GM23338 (cell line): Measurements from ENCODE around the gene SRPX2. TPM values are rescaled to one million over a fixed set of nuclear protein-coding genes. Genes with fewer than 3 reads are reported as not detected.

Experiments
- ATAC-seq: fragments of 200-7000 bp; cut with Tn5 transposase; 3 replicates; pipeline ENCODE4 v1.9.1; 2020
- DNase-seq: peaks from one replicate; pipeline ENCODE4 v3.0.0-alpha.2; 2015; ENCODE audit warnings: low spot score
- H2AFZ ChIP-seq: fragments of 200-600 bp; sonication (generic); 2 replicates; pipeline ENCODE4 v1.8.0; 2016; ENCODE audit warnings: antibody characterized with exemption, mild to moderate bottlenecking, moderate library complexity
- H3F3A ChIP-seq: fragments of 200-600 bp; sonication (generic); replicated peaks from 2 replicates; pipeline ENCODE4 v1.8.0; 2017; ENCODE audit warnings: antibody characterized with exemption, mixed run types, low read depth
- H3K27ac ChIP-seq: fragments of 200-600 bp; sonication (generic); 2 replicates; pipeline ENCODE4 v1.6.1; 2016; ENCODE audit warnings: low read depth
- H3K27me3 ChIP-seq: fragments of 200-600 bp; sonication (generic); 2 replicates; pipeline ENCODE4 v1.8.0; 2016; ENCODE audit warnings: mild to moderate bottlenecking, mixed run types, moderate library complexity; ENCODE audit not compliant: insufficient read depth
- H3K36me3 ChIP-seq: fragments of 200-600 bp; sonication (generic); 2 replicates; pipeline ENCODE4 v1.8.0; 2016; ENCODE audit warnings: mild to moderate bottlenecking; ENCODE audit not compliant: insufficient read depth
- H3K4me1 ChIP-seq: fragments of 200-600 bp; sonication (generic); 2 replicates; pipeline ENCODE4 v1.8.0; 2016; ENCODE audit warnings: mild to moderate bottlenecking, moderate library complexity; ENCODE audit not compliant: insufficient read depth
- H3K4me2 ChIP-seq: fragments of 200-600 bp; sonication (generic); 2 replicates; pipeline ENCODE4 v1.7.1; 2017; ENCODE audit warnings: mixed run types
- H3K4me3 ChIP-seq: fragments of 200-600 bp; sonication (generic); 2 replicates; pipeline ENCODE4 v1.6.1; 2016; ENCODE audit warnings: mixed run types
- H3K79me2 ChIP-seq: fragments of 200-600 bp; sonication (generic); replicated peaks from 2 replicates; pipeline ENCODE4 v1.8.0; 2017; ENCODE audit warnings: mild to moderate bottlenecking; ENCODE audit not compliant: insufficient read depth
- H3K9me2 ChIP-seq: fragments of 200-600 bp; sonication (generic); 2 replicates; pipeline ENCODE4 v1.8.0; 2017; ENCODE audit not compliant: insufficient read depth
- H4K20me1 ChIP-seq: fragments of 200-600 bp; sonication (generic); replicated peaks from 2 replicates; pipeline ENCODE4 v1.8.0; 2017; ENCODE audit warnings: mild to moderate bottlenecking; ENCODE audit not compliant: insufficient read depth
- H3K27ac Mint-ChIP-seq: 2 replicates; pipeline ENCODE4 v1.8.0; 2020; ENCODE audit warnings: inconsistent platforms, mild to moderate bottlenecking, moderate library complexity, mixed read lengths
- H3K27me3 Mint-ChIP-seq: 3 replicates; pipeline ENCODE4 v1.8.0; 2022; ENCODE audit warnings: low read depth, mild to moderate bottlenecking, moderate library complexity, mixed read lengths, inconsistent platforms; ENCODE audit not compliant: insufficient read depth, poor library complexity
- H3K36me3 Mint-ChIP-seq: 3 replicates; pipeline ENCODE4 v1.8.0; 2021; ENCODE audit warnings: low read depth, mild to moderate bottlenecking, inconsistent platforms, moderate library complexity, mixed read lengths
- H3K4me1 Mint-ChIP-seq: 3 replicates; pipeline ENCODE4 v1.8.0; 2020; ENCODE audit warnings: mild to moderate bottlenecking, inconsistent platforms, mixed read lengths
- H3K4me3 Mint-ChIP-seq: 3 replicates; pipeline ENCODE4 v1.8.0; 2021; ENCODE audit warnings: moderate library complexity, mild to moderate bottlenecking, inconsistent platforms, mixed read lengths
- H3K9me3 Mint-ChIP-seq: 3 replicates; pipeline ENCODE4 v1.8.0; 2020; ENCODE audit warnings: moderate library complexity, mild to moderate bottlenecking, inconsistent platforms, mixed read lengths
- CREB1 ChIP-seq: fragments of 250-450 bp; sonication (Bioruptor Pico); IDR thresholded peaks from 2 replicates; pipeline ENCODE4 v1.5.0; 2020; ENCODE audit warnings: low read depth, mild to moderate bottlenecking, moderate library complexity
- EZH2 ChIP-seq: fragments of 200-600 bp; sonication (generic); IDR thresholded peaks from one replicate; pipeline ENCODE4 v1.8.0; 2017; ENCODE audit warnings: antibody characterized with exemption, mild to moderate bottlenecking, low read depth; ENCODE audit not compliant: unreplicated experiment
- EZH2phosphoT487 ChIP-seq: fragments of 200-600 bp; sonication (generic); IDR thresholded peaks from one replicate; pipeline ENCODE4 v1.8.1; 2018; ENCODE audit warnings: antibody characterized with exemption; ENCODE audit not compliant: unreplicated experiment
- JUNB ChIP-seq: IDR thresholded peaks from one replicate; pipeline ENCODE4 v1.6.1; 2016; ENCODE audit warnings: antibody characterized with exemption; ENCODE audit not compliant: unreplicated experiment
- NANOG ChIP-seq: IDR thresholded peaks from 2 replicates; pipeline ENCODE4 v1.6.1; 2016; ENCODE audit warnings: antibody characterized with exemption, borderline replicate concordance
- POLR2AphosphoS5 ChIP-seq: IDR thresholded peaks from 2 replicates; pipeline ENCODE4 v1.6.1; 2016; ENCODE audit warnings: antibody characterized with exemption, low read depth
- REST ChIP-seq: IDR thresholded peaks from one replicate; pipeline ENCODE4 v1.6.1; 2018; ENCODE audit warnings: antibody characterized with exemption; ENCODE audit not compliant: unreplicated experiment
- STAT1 ChIP-seq: IDR thresholded peaks from one replicate; pipeline ENCODE4 v1.6.1; 2016; ENCODE audit warnings: antibody characterized with exemption; ENCODE audit not compliant: unreplicated experiment
- ZNF114 ChIP-seq: fragments of 250-450 bp; sonication (Bioruptor Pico); IDR thresholded peaks from 2 replicates; pipeline ENCODE4 v1.5.0; 2020; ENCODE audit warnings: mild to moderate bottlenecking, moderate library complexity
- ZNF331 ChIP-seq: fragments of 250-450 bp; sonication (Bioruptor Pico); IDR thresholded peaks from 2 replicates; pipeline ENCODE4 v1.5.0; 2020; ENCODE audit warnings: low read depth, mild to moderate bottlenecking, moderate library complexity
- polyA plus RNA-seq: library from polyadenylated mRNA; unstranded; fragments of >200 nt; fragmentation: Nextera tagmentation; extraction: Ambion mirVana; gene quantifications from 2 replicates; pipeline ENCODE4 v1.2.1, GENCODE V29; 2016
- total RNA-seq: library from RNA; depleted of rRNA; stranded (reverse); fragments of >200 nt; shearing (Covaris generic); gene quantifications from 2 replicates; pipeline ENCODE4 v1.2.3, GENCODE V29; 2014
- TF ChIP-seq, protein P1 (sequence below): IDR thresholded peaks from 2 replicates; pipeline ENCODE4 v1.6.1; 2016; ENCODE audit warnings: antibody characterized with exemption
- TF ChIP-seq, protein P2 (sequence below): fragments of 250-450 bp; sonication (Bioruptor Pico); IDR thresholded peaks from 2 replicates; pipeline ENCODE4 v1.5.0; 2020; ENCODE audit warnings: mild to moderate bottlenecking, moderate library complexity
- TF ChIP-seq, protein P3 (sequence below), 2 experiments: fragments of 200-600 bp in 1 of 2; sonication (generic) in 1 of 2; conservative IDR thresholded peaks; 2 replicates each; pipeline versions ENCODE4 v1.5.1 to v1.6.1; 2016 to 2017; ENCODE audit warnings: antibody characterized with exemption in 2 of 2, low read depth in 2 of 2, mild to moderate bottlenecking in 2 of 2, moderate library complexity in 1 of 2

The SRPX2 gene
- total and polyA plus RNA-seq, 2 experiments from 2014 or later: not detected

DNA sequence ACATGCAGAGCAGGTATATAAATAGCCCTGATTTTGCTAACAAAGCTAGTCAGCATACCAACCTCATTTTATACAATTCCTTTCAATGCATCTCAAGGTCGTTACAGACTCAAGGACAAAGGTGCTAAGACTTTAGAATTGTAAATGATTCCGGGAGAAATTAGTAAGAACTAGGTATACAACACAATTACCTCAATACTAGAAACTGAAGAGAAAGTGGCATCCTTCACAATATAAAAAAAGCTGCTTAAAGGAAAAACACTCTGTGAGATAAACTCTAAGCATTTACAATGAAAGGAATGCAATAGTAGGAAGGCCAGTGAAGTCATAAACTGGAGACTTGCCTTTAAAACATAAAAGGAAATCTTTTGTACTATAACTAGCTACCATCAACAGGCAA is 47.4 kb upstream of the SRPX2 start (continued):
- TF ChIP-seq EZH2phosphoT487: no peak

DNA sequence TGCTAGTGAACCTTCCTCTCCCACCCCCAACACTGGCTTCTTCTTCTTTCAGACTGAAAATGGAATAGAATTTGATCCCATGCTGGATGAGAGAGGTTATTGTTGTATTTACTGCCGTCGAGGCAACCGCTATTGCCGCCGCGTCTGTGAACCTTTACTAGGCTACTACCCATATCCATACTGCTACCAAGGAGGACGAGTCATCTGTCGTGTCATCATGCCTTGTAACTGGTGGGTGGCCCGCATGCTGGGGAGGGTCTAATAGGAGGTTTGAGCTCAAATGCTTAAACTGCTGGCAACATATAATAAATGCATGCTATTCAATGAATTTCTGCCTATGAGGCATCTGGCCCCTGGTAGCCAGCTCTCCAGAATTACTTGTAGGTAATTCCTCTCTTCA is 44.5 kb upstream of the SRPX2 start:
- no peak overlapping the region for H3K4me3 ChIP-seq
- no peaks in the 10 kb centered on the region for H3K27me3 ChIP-seq
- H3K9me3 Mint-ChIP-seq: no peaks in the 10 kb centered on the region
- peaks cover 17% of the 10 kb centered on the region; the same call in 1 of the 2 replicates for H3K4me1 ChIP-seq
- no peak overlapping the region for H2AFZ ChIP-seq
- TF ChIP-seq EZH2 (no peak), POLR2AphosphoS5 (no peak), EZH2phosphoT487 (no peak), STAT1 (no peak), NANOG (no peak), CREB1 (CRISPR knock-in tag) (no peak), JUNB (no peak), ZNF331 (CRISPR knock-in tag) (no peak), ZNF114 (CRISPR knock-in tag) (no peak), REST (no peak)
- TF ChIP-seq, protein P1, sequence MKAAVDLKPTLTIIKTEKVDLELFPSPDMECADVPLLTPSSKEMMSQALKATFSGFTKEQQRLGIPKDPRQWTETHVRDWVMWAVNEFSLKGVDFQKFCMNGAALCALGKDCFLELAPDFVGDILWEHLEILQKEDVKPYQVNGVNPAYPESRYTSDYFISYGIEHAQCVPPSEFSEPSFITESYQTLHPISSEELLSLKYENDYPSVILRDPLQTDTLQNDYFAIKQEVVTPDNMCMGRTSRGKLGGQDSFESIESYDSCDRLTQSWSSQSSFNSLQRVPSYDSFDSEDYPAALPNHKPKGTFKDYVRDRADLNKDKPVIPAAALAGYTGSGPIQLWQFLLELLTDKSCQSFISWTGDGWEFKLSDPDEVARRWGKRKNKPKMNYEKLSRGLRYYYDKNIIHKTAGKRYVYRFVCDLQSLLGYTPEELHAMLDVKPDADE: no peak
- TF ChIP-seq, protein P2, sequence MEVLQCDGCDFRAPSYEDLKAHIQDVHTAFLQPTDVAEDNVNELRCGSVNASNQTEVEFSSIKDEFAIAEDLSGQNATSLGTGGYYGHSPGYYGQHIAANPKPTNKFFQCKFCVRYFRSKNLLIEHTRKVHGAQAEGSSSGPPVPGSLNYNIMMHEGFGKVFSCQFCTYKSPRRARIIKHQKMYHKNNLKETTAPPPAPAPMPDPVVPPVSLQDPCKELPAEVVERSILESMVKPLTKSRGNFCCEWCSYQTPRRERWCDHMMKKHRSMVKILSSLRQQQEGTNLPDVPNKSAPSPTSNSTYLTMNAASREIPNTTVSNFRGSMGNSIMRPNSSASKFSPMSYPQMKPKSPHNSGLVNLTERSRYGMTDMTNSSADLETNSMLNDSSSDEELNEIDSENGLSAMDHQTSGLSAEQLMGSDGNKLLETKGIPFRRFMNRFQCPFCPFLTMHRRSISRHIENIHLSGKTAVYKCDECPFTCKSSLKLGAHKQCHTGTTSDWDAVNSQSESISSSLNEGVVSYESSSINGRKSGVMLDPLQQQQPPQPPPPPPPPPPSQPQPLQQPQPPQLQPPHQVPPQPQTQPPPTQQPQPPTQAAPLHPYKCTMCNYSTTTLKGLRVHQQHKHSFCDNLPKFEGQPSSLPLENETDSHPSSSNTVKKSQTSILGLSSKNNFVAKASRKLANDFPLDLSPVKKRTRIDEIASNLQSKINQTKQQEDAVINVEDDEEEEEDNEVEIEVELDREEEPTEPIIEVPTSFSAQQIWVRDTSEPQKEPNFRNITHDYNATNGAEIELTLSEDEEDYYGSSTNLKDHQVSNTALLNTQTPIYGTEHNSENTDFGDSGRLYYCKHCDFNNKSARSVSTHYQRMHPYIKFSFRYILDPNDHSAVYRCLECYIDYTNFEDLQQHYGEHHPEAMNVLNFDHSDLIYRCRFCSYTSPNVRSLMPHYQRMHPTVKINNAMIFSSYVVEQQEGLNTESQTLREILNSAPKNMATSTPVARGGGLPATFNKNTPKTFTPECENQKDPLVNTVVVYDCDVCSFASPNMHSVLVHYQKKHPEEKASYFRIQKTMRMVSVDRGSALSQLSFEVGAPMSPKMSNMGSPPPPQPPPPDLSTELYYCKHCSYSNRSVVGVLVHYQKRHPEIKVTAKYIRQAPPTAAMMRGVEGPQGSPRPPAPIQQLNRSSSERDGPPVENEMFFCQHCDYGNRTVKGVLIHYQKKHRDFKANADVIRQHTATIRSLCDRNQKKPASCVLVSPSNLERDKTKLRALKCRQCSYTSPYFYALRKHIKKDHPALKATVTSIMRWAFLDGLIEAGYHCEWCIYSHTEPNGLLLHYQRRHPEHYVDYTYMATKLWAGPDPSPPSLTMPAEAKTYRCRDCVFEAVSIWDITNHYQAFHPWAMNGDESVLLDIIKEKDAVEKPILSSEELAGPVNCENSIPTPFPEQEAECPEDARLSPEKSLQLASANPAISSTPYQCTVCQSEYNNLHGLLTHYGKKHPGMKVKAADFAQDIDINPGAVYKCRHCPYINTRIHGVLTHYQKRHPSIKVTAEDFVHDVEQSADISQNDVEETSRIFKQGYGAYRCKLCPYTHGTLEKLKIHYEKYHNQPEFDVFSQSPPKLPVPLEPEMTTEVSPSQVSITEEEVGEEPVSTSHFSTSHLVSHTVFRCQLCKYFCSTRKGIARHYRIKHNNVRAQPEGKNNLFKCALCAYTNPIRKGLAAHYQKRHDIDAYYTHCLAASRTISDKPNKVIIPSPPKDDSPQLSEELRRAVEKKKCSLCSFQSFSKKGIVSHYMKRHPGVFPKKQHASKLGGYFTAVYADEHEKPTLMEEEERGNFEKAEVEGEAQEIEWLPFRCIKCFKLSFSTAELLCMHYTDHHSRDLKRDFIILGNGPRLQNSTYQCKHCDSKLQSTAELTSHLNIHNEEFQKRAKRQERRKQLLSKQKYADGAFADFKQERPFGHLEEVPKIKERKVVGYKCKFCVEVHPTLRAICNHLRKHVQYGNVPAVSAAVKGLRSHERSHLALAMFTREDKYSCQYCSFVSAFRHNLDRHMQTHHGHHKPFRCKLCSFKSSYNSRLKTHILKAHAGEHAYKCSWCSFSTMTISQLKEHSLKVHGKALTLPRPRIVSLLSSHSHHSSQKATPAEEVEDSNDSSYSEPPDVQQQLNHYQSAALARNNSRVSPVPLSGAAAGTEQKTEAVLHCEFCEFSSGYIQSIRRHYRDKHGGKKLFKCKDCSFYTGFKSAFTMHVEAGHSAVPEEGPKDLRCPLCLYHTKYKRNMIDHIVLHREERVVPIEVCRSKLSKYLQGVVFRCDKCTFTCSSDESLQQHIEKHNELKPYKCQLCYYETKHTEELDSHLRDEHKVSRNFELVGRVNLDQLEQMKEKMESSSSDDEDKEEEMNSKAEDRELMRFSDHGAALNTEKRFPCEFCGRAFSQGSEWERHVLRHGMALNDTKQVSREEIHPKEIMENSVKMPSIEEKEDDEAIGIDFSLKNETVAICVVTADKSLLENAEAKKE (CRISPR knock-in tag): no peak
- TF ChIP-seq, protein P3, sequence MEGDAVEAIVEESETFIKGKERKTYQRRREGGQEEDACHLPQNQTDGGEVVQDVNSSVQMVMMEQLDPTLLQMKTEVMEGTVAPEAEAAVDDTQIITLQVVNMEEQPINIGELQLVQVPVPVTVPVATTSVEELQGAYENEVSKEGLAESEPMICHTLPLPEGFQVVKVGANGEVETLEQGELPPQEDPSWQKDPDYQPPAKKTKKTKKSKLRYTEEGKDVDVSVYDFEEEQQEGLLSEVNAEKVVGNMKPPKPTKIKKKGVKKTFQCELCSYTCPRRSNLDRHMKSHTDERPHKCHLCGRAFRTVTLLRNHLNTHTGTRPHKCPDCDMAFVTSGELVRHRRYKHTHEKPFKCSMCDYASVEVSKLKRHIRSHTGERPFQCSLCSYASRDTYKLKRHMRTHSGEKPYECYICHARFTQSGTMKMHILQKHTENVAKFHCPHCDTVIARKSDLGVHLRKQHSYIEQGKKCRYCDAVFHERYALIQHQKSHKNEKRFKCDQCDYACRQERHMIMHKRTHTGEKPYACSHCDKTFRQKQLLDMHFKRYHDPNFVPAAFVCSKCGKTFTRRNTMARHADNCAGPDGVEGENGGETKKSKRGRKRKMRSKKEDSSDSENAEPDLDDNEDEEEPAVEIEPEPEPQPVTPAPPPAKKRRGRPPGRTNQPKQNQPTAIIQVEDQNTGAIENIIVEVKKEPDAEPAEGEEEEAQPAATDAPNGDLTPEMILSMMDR (conservative IDR thresholded peaks at IDR 0.05; ENCODE audit: low read depth in 2 of 2): no peak
- H3K4me1 Mint-ChIP-seq: peaks cover 33% of the 10 kb centered on the region
- no peaks in the 10 kb centered on the region for H3K79me2 ChIP-seq
- no peak overlapping the region for H3K4me3 Mint-ChIP-seq
- H3K27ac Mint-ChIP-seq: no peak overlapping the region
- no peak for DNase-seq
- peaks cover 5% of the 10 kb centered on the region for H3K27me3 Mint-ChIP-seq
- H3K4me2 ChIP-seq: no peak overlapping the region
- no peaks in the 10 kb centered on the region for H4K20me1 ChIP-seq
- no peak overlapping the region for H3K27ac ChIP-seq
- no peaks in the 10 kb centered on the region for H3K9me2 ChIP-seq
- H3K36me3 Mint-ChIP-seq: no peaks in the 10 kb centered on the region
- no peaks in the 10 kb centered on the region for H3K36me3 ChIP-seq
- no peak for ATAC-seq
- no peaks in the 10 kb centered on the region for H3F3A ChIP-seq
